NT2/D1 (cell line): ENCODE results near the gene TSSK1B.
"Not testable (repeated sequence)": the region's sequence is repeated elsewhere in the genome, so short reads cannot be mapped to it uniquely, and the experiment has no call there.

ENCODE experiments used
- DNase-seq: peaks from one replicate; pipeline ENCODE4 v3.0.0-alpha.2; 2011; ENCODE audit warnings: low read depth, low spot score
- H3K27me3 ChIP-seq: 2 replicates; pipeline ENCODE4 v1.6.0; 2011; ENCODE audit warnings: mild to moderate bottlenecking; ENCODE audit not compliant: insufficient read length, insufficient read depth
- H3K36me3 ChIP-seq: 2 replicates; pipeline ENCODE4 v1.6.1; 2011; ENCODE audit warnings: mild to moderate bottlenecking, low read length, mixed read lengths; ENCODE audit not compliant: insufficient read depth, insufficient read length
- H3K4me1 ChIP-seq: 2 replicates; pipeline ENCODE4 v1.5.1; 2011; ENCODE audit not compliant: insufficient read depth, insufficient read length
- H3K4me3 ChIP-seq: 2 replicates; pipeline ENCODE4 v1.5.1; 2011; ENCODE audit warnings: low read depth; ENCODE audit not compliant: insufficient read length
- H3K9ac ChIP-seq: 2 replicates; pipeline ENCODE4 v1.6.0; 2011; ENCODE audit warnings: low read depth; ENCODE audit not compliant: insufficient read length
- H3K9me3 ChIP-seq: 2 replicates; pipeline ENCODE4 v1.5.1; 2011; ENCODE audit warnings: mild to moderate bottlenecking, low read length; ENCODE audit not compliant: insufficient read depth
- SUZ12 ChIP-seq: IDR thresholded peaks from 2 replicates; pipeline ENCODE4 v1.6.1; 2011; ENCODE audit not compliant: insufficient read length, insufficient read depth; ENCODE audit errors: extremely low read depth
- YY1 ChIP-seq: IDR thresholded peaks from 2 replicates; pipeline ENCODE4 v1.6.1; 2011; ENCODE audit not compliant: insufficient read length, insufficient read depth
- ZNF274 ChIP-seq: IDR thresholded peaks from 2 replicates; pipeline ENCODE4 v1.6.1; 2011; ENCODE audit warnings: mild to moderate bottlenecking, low read depth, low read length

Gene TSSK1B

GRCh38 chr5:113433862-113434612, 752 bp downstream of the TSSK1B start:
- TF ChIP-seq SUZ12 (no peak), YY1 (no peak), ZNF274 (no peak)
- Histone ChIP-seq H3K36me3 (no peaks in the 10 kb centered on the region), H3K9me3 (no peaks in the 10 kb centered on the region), H3K4me1 (no peaks in the 10 kb centered on the region), H3K4me3 (no peak overlapping the region), H3K9ac (no peak overlapping the region), H3K27me3 (no peaks in the 10 kb centered on the region)
- DNase-seq: no peak

GRCh38 chr5:113433071-113433470, 1.7 kb downstream of the TSSK1B start:
- no peak for DNase-seq
- H3K27me3 ChIP-seq: no peaks in the 10 kb centered on the region
- H3K36me3 ChIP-seq: no peaks in the 10 kb centered on the region
- no peaks in the 10 kb centered on the region for H3K4me1 ChIP-seq
- TF ChIP-seq YY1 (no peak), SUZ12 (no peak), ZNF274 (no peak)
- H3K9me3 ChIP-seq: no peaks in the 10 kb centered on the region
- H3K9ac ChIP-seq: no peak overlapping the region
- no peak overlapping the region for H3K4me3 ChIP-seq

GRCh38 chr5:113427871-113428574, 6.8 kb downstream of the TSSK1B start:
- DNase-seq: no peak
- no peaks in the 10 kb centered on the region for H3K27me3 ChIP-seq
- H3K9ac ChIP-seq: no peak overlapping the region
- H3K36me3 ChIP-seq: no peaks in the 10 kb centered on the region
- TF ChIP-seq ZNF274 (no peak), YY1 (no peak), SUZ12 (no peak)
- H3K4me1 ChIP-seq: no peaks in the 10 kb centered on the region
- H3K4me3 ChIP-seq: no peak overlapping the region
- H3K9me3 ChIP-seq: no peaks in the 10 kb centered on the region

- Histone ChIP-seq H3K9me3 (no peaks in the 10 kb centered on the region), H3K36me3 (no peaks in the 10 kb centered on the region), H3K9ac (no peak overlapping the region), H3K27me3 (no peaks in the 10 kb centered on the region), H3K4me3 (no peak overlapping the region), H3K4me1 (no peaks in the 10 kb centered on the region)
- TF ChIP-seq YY1 (no peak), ZNF274 (no peak), SUZ12 (no peak)
- no peak for DNase-seq
Measured at GRCh38 chr5:113425909-113426308, 8.9 kb downstream of the TSSK1B start.

DNA sequence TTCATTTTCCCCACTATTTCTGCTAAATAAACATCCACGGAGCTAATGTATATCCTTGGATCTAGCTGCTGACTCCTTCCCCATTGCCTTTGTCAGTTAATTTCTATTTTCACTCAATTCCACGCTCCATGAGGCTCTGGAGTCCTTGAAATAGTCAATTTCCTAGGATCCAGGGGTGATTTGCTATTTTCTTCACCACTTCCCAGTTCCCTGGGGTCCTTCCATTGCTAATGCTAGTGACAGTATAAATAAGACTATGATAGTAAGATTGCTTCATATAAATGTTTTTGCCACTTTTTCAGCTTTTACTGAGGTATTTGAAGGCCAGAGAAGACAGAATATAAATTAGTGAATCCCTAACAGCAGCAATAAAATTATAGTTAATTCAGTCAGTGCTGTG, 13.1 kb downstream of the TSSK1B start:
- no peak overlapping the region for H3K9ac ChIP-seq
- H3K36me3 ChIP-seq: no peaks in the 10 kb centered on the region
- H3K4me1 ChIP-seq: no peaks in the 10 kb centered on the region
- H3K9me3 ChIP-seq: no peaks in the 10 kb centered on the region
- TF ChIP-seq ZNF274 (no peak), YY1 (no peak), SUZ12 (no peak)
- no peaks in the 10 kb centered on the region for H3K27me3 ChIP-seq
- DNase-seq: no peak
- no peak overlapping the region for H3K4me3 ChIP-seq

DNA sequence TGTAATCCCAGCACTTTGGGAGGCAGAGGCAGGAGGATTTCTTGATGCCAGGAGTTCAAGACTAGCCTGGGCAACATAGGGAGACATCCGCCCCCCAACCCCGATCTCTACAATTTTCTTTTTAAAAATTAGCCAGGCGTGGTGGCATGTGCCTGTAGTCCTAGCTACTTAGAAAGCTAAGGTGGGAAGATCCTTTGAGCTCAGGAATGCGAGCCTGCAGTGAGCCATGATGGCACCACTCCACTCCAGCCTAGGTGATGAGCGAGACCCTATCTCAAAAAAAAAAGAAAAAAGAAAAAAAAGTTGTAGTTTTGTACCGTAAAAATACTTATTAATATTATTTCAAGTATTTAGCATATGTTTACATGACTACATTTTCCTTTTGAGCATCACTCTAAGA, 29.3 kb downstream of the TSSK1B start:
- TF ChIP-seq SUZ12 (no peak), YY1 (no peak), ZNF274 (no peak)
- H3K36me3 ChIP-seq: no peaks in the 10 kb centered on the region
- H3K9me3 ChIP-seq: no peaks in the 10 kb centered on the region

DNA sequence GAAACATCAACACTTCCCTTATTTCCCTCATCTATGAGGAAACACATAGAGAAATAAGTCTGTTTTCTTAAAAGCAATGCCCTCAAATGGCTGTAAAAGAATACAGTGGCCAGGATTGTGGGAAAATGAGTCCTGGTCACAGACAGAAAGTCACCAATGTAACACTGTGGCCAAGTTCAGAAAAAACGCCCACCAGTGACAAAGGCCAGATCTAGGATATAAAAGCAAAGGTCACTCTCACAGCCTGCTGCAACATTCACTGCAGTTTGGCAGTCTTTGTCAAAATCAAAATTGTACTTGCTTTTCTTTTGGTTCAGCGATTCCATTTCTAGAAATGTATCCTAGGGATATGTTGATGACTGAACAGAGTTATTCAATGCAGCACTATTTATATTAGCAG, 30.5 kb downstream of the TSSK1B start:
- Histone ChIP-seq H3K27me3 (no peaks in the 10 kb centered on the region), H3K9me3 (no peaks in the 10 kb centered on the region), H3K4me3 (no peak overlapping the region), H3K36me3 (no peaks in the 10 kb centered on the region), H3K9ac (no peak overlapping the region), H3K4me1 (no peaks in the 10 kb centered on the region)
- no peak for TF ChIP-seq ZNF274
- no peak for DNase-seq

More for the DNA sequence above, 29.3 kb downstream of the TSSK1B start:
- Histone ChIP-seq H3K9ac (no peak overlapping the region), H3K4me3 (no peak overlapping the region), H3K4me1 (no peaks in the 10 kb centered on the region), H3K27me3 (no peaks in the 10 kb centered on the region)
- no peak for DNase-seq

DNA sequence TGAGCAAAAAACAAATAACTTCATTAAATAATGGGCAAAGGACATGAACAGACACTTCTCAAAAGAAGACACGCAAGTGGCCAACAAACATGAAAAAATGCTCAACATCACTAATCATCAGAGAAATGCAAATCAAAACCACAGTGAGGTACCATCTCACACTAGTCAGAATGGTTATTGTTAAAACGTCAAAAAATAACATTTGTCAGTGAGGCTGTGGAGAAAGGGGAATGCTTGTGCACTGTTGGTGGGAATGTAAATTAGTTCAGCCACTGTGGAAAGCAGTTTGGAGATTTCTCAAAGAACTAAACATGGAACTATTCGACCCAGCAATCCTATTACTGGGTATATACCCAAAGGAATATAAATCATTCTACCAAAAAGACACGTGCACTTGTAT, 36.8 kb downstream of the TSSK1B start:
- H3K27me3 ChIP-seq, H3K4me1 ChIP-seq, H3K9me3 ChIP-seq, DNase-seq, H3K9ac ChIP-seq, H3K36me3 ChIP-seq, H3K4me3 ChIP-seq: not testable (repeated sequence)
